Measurements from ENCODE around the gene PIGH.

Gene PIGH

DNA sequence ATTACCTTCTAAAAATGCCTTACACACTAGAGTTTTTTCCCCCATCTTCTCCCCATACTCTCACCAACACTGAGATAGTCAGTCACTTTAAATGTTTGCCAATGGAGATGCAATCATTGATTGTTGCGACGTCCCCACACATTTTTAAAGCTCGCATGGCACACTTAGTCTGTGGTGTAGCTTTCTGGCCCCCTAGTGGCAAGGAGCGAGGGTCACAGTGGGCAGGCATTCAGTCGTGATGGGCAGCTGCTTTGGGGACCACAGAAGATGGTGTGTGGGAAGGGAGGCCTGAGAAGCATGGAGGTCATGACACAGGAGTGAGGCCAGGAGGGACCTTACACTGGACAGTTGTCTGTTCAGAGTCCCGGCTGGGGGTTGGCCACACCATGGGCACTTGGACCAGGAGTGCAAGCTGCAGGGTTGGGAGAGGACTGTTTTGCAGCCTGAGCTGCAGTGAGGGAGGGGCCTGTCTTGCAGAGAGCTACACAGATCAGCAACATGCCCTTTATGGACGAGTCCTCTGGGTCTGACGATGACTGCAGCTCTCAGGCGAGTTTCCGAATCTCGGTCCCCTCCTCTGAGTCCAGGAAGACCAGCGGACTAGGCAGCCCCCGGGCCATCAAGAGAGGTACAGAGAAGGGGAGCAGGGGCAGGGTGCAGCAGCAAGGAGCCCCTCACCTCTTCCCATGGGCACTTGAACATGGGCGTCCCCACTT is 28.6 kb downstream of the PIGH start:
- TF ChIP-seq, protein P1, sequence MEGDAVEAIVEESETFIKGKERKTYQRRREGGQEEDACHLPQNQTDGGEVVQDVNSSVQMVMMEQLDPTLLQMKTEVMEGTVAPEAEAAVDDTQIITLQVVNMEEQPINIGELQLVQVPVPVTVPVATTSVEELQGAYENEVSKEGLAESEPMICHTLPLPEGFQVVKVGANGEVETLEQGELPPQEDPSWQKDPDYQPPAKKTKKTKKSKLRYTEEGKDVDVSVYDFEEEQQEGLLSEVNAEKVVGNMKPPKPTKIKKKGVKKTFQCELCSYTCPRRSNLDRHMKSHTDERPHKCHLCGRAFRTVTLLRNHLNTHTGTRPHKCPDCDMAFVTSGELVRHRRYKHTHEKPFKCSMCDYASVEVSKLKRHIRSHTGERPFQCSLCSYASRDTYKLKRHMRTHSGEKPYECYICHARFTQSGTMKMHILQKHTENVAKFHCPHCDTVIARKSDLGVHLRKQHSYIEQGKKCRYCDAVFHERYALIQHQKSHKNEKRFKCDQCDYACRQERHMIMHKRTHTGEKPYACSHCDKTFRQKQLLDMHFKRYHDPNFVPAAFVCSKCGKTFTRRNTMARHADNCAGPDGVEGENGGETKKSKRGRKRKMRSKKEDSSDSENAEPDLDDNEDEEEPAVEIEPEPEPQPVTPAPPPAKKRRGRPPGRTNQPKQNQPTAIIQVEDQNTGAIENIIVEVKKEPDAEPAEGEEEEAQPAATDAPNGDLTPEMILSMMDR (conservative IDR thresholded peaks at IDR 0.05; ENCODE audit: control insufficient read depth, insufficient read depth, low read depth, low read length) = peak; percentile 89
- H3K4me3 ChIP-seq (ENCODE audit: control insufficient read depth, low read depth, low read length) = no peak overlapping the region
- DNase-seq (ENCODE audit: low read depth) = peak; percentile 52

DNA sequence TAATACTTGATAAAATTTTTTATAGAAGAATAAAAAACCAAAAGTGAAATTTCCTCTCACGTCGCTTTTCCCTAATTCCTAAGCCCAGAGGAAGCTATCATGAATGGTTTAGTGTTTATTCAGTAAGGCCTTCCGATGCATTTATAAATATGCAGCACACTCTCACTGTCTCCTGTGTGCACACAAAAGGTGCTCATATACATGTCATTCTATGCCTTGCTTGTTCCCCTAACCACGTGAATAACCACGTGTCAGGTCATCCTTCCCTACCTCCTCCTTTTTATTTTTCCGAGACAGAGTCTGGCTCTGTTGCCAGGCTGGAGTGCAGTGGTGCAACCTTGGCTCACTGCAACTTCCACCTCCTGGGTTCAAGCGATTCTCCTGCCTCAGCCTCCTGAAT is 29.6 kb downstream of the PIGH start:
- TF ChIP-seq, protein P1 (conservative IDR thresholded peaks at IDR 0.05; ENCODE audit: control insufficient read depth, insufficient read depth, low read depth, low read length) = no peak
- no peak for DNase-seq (ENCODE audit: low read depth)
- no peak overlapping the region for H3K4me3 ChIP-seq (ENCODE audit: control insufficient read depth, low read depth, low read length)

DNA sequence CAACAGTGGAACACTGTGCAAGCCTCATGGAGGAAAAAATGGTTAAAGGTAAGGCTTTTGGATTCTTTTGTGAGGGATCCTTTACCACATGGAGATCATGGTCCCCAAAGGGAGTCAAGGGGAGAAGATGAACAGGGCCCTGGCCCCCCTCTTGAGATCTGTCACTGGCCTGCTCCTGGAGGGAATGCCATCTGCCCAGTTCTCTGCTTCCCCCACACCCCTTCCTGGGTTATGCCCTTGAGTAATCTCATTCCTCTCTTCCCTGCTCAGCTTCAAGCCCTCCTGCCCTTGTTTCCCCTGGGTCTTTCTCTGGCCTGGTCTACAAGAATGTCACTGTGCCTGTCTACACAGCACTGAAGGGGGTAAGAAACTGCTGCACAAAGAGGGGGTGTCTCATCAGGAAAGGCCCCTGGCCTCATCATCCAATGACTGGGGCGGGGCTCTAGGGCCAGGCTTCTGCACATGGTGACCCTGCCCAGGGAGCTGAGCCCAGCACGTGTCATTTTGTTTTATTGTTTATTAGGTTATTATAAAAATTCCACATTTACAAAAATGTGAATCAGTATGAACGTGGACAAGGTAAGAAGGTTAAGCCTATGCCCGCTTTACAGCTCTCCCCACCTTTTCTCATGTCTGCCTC is 30.3 kb downstream of the PIGH start:
- H3K4me3 ChIP-seq (ENCODE audit: control insufficient read depth, low read depth, low read length) = no peak overlapping the region
- DNase-seq (ENCODE audit: low read depth) = no peak
- TF ChIP-seq, protein P1 (conservative IDR thresholded peaks at IDR 0.05; ENCODE audit: control insufficient read depth, insufficient read depth, low read depth, low read length) = no peak

DNA sequence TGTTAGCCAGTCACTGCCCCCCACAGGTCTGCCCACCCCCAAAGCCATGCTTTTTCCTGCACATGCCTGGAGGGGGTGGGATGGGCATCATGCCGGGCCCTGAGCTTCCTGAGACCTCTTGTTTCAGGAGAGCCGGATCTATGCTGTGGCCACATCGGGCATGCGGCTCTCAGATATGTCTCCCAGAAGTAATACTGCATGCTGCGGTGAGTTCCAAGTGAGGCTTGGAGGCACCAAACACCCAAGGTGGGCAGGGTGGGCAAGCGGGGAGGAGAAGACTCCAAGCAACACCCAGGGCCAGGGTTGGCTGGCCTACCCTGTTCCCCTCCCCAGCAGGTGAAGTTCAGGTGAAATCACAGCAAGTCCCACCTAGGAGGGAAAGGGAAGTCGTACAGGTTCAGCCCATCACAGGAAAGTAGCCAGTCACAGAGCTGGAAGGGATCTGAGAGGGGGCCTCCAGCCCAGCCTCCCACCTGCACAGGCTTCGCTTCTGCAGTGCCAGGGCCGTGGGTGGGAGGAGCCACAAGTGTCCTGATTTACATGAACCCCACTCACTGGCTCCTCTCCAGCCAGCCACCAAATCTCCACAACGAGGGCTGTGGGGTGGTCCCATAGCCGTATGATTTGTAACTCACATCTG is 30.9 kb downstream of the PIGH start:
- DNase-seq (ENCODE audit: low read depth) = no peak
- TF ChIP-seq, protein P1 (conservative IDR thresholded peaks at IDR 0.05; ENCODE audit: control insufficient read depth, insufficient read depth, low read depth, low read length) = no peak
- H3K4me3 ChIP-seq (ENCODE audit: control insufficient read depth, low read depth, low read length) = no peak overlapping the region

DNA sequence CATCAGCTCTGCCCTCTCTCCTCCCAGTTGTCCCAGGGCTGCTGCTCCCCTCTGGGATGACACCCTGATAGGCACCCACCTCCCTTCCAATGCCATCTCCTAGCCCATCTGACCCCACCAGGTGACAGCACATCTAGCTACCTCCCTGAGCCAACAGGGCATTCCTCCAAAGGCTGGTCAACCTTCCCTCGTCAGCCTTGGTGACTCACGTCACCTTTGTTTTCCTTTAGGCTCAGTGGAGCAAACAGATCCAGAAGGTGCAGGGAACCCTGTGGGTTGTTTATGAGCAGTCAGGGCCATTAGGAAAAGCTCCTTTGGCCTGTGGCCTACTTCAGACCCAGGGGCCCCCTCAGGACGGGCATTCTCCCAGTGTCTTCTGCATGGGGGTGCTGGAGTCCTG is 32.4 kb downstream of the PIGH start:
- H3K4me3 ChIP-seq (ENCODE audit: control insufficient read depth, low read depth, low read length) = no peak overlapping the region
- DNase-seq (ENCODE audit: low read depth) = no peak
- TF ChIP-seq, protein P1 (conservative IDR thresholded peaks at IDR 0.05; ENCODE audit: control insufficient read depth, insufficient read depth, low read depth, low read length) = no peak

DNA sequence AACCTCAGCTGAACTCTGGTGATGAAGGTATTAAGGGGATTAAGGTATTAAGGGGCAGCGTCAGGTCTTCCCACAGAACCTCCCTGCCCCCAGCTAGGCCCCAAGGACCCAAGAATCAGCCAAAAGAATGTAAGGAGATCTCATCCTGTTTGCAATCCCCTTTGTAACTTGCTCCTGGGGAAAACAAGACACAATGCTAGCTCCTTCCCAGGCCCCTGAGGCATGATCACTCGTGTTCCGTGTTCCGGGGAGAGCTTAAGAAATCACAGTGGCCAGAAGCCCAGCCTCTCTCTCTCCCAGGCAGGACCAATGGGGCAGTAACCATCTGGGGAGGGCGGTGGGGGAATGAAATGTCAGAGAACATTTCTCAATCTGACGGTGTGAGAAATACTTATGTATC is 33.2 kb downstream of the PIGH start:
- TF ChIP-seq, protein P1 (conservative IDR thresholded peaks at IDR 0.05; ENCODE audit: control insufficient read depth, insufficient read depth, low read depth, low read length) = no peak
- H3K4me3 ChIP-seq (ENCODE audit: control insufficient read depth, low read depth, low read length) = no peak overlapping the region
- DNase-seq (ENCODE audit: low read depth) = no peak
